Neural progenitor cell (in vitro differentiated cells): ENCODE measurements around the gene ACOXL. TPM values are rescaled to one million over a fixed set of nuclear protein-coding genes. Genes with fewer than 3 reads are reported as not detected.

Experiments
- DNase-seq: peaks from one replicate; pipeline ENCODE4 v3.0.0-alpha.2; 2016; ENCODE audit warnings: low spot score
- H2AFZ ChIP-seq: fragments of 200-600 bp; sonication (generic); replicated peaks from 2 replicates; pipeline ENCODE4 v1.6.1; 2016; ENCODE audit warnings: antibody characterized with exemption
- H3F3A ChIP-seq: fragments of 200-600 bp; sonication (generic); 2 replicates; pipeline ENCODE4 v1.6.1; 2016; ENCODE audit warnings: antibody characterized with exemption, low read depth
- H3K27ac ChIP-seq: fragments of 200-600 bp; sonication (generic); 2 replicates; pipeline ENCODE4 v1.5.1; 2016; ENCODE audit warnings: mild to moderate bottlenecking
- H3K27me3 ChIP-seq: fragments of 200-600 bp; sonication (generic); 2 replicates; pipeline ENCODE4 v1.6.1; 2016; ENCODE audit warnings: mild to moderate bottlenecking, moderate library complexity
- H3K36me3 ChIP-seq: fragments of 200-600 bp; sonication (generic); 2 replicates; pipeline ENCODE4 v1.5.1; 2016
- H3K4me1 ChIP-seq: fragments of 200-600 bp; sonication (generic); 2 replicates; pipeline ENCODE4 v1.6.1; 2016; ENCODE audit warnings: mixed run types
- H3K4me2 ChIP-seq: fragments of 200-600 bp; sonication (generic); 2 replicates; pipeline ENCODE4 v1.6.1; 2016
- H3K4me3 ChIP-seq: fragments of 200-600 bp; sonication (generic); 2 replicates; pipeline ENCODE4 v1.5.1; 2016
- H3K79me2 ChIP-seq: fragments of 200-600 bp; sonication (generic); 2 replicates; pipeline ENCODE4 v1.6.1; 2016; ENCODE audit warnings: low read depth
- H3K9ac ChIP-seq: fragments of 200-600 bp; sonication (generic); 2 replicates; pipeline ENCODE4 v1.6.1; 2016
- H3K9me3 ChIP-seq: fragments of 200-600 bp; sonication (generic); 2 replicates; pipeline ENCODE4 v1.5.1; 2016; ENCODE audit warnings: low read depth
- H4K20me1 ChIP-seq: fragments of 200-600 bp; sonication (generic); 2 replicates; pipeline ENCODE4 v1.6.1; 2016; ENCODE audit warnings: low read depth
- H3K27ac Mint-ChIP-seq: 3 replicates; pipeline ENCODE4 v1.8.0; 2021; ENCODE audit warnings: mixed read lengths
- H3K27me3 Mint-ChIP-seq: 2 replicates; pipeline ENCODE4 v1.8.0; 2022; ENCODE audit warnings: low read depth, mild to moderate bottlenecking, inconsistent platforms, moderate library complexity, mixed read lengths; ENCODE audit not compliant: insufficient read depth
- H3K36me3 Mint-ChIP-seq: 3 replicates; pipeline ENCODE4 v1.8.0; 2021; ENCODE audit warnings: mixed read lengths
- H3K4me1 Mint-ChIP-seq: 3 replicates; pipeline ENCODE4 v1.8.0; 2021; ENCODE audit warnings: mixed read lengths
- H3K4me3 Mint-ChIP-seq: 3 replicates; pipeline ENCODE4 v1.8.0; 2021; ENCODE audit warnings: mild to moderate bottlenecking, moderate library complexity, mixed read lengths
- H3K9me3 Mint-ChIP-seq: 3 replicates; pipeline ENCODE4 v1.8.0; 2020; ENCODE audit warnings: mixed read lengths
- EZH2 ChIP-seq: fragments of 200-600 bp; sonication (generic); IDR thresholded peaks from 2 replicates; pipeline ENCODE4 v1.6.1; 2017; ENCODE audit warnings: antibody characterized with exemption, mild to moderate bottlenecking, moderate library complexity
- EZH2phosphoT487 ChIP-seq: fragments of 200-600 bp; sonication (generic); IDR thresholded peaks from 2 replicates; pipeline ENCODE4 v1.6.1; 2017; ENCODE audit warnings: antibody characterized with exemption
- total RNA-seq: library from RNA; depleted of rRNA; stranded (reverse); fragments of >200 nt; gene quantifications from 2 replicates; pipeline ENCODE4 v1.2.3, GENCODE V29; 2015; ENCODE audit warnings: low replicate concordance
- TF ChIP-seq, protein P1 (sequence below): fragments of 200-600 bp; sonication (generic); IDR thresholded peaks from 2 replicates; pipeline ENCODE4 v1.5.1; 2017; ENCODE audit warnings: antibody characterized with exemption, mild to moderate bottlenecking

Gene ACOXL
- total RNA-seq, 1 donor from 2014 or later = 2.9 TPM

DNA sequence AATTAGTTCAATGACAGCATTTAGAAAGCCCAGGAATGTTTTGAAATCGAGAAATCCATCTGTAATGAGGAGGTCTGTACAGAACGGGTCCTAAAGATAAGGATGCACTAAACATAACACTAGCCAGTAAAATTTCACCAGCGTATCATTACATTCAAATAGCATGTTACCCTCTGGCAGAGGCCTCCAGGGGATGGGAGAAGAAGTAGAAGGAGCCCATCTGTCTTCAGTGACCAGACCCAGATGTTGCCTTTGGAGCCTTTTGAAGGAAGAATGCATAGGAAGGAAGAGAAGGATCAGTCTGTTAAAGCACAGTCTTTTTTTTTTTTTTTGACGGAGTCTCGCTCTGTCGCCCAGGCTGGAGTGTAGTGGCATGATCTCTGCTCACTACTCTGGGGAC lies 302.2 kb downstream of the ACOXL start:
- Histone ChIP-seq H3K36me3 (no peaks in the 10 kb centered on the region), H3K4me3 (no peak overlapping the region), H3K4me1 (peaks cover 14% of the 10 kb centered on the region), H3K9me3 (no peaks in the 10 kb centered on the region), H3F3A (no peaks in the 10 kb centered on the region), H3K27me3 (no peaks in the 10 kb centered on the region), H3K27ac (no peak overlapping the region), H4K20me1 (no peaks in the 10 kb centered on the region), H2AFZ (no peak overlapping the region), H3K79me2 (no peaks in the 10 kb centered on the region), H3K9ac (no peak overlapping the region), H3K4me2 (no peak overlapping the region)
- no peak for DNase-seq
- no peak for TF ChIP-seq EZH2phosphoT487
- TF ChIP-seq EZH2 = no peak
- TF ChIP-seq, protein P1, sequence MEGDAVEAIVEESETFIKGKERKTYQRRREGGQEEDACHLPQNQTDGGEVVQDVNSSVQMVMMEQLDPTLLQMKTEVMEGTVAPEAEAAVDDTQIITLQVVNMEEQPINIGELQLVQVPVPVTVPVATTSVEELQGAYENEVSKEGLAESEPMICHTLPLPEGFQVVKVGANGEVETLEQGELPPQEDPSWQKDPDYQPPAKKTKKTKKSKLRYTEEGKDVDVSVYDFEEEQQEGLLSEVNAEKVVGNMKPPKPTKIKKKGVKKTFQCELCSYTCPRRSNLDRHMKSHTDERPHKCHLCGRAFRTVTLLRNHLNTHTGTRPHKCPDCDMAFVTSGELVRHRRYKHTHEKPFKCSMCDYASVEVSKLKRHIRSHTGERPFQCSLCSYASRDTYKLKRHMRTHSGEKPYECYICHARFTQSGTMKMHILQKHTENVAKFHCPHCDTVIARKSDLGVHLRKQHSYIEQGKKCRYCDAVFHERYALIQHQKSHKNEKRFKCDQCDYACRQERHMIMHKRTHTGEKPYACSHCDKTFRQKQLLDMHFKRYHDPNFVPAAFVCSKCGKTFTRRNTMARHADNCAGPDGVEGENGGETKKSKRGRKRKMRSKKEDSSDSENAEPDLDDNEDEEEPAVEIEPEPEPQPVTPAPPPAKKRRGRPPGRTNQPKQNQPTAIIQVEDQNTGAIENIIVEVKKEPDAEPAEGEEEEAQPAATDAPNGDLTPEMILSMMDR = no peak
- H3K4me3 Mint-ChIP-seq = no peak overlapping the region
- H3K27ac Mint-ChIP-seq = no peak overlapping the region
- no peaks in the 10 kb centered on the region for H3K36me3 Mint-ChIP-seq
- peaks cover 18% of the 10 kb centered on the region for H3K4me1 Mint-ChIP-seq
- peaks cover 4% of the 10 kb centered on the region for H3K27me3 Mint-ChIP-seq
- no peaks in the 10 kb centered on the region for H3K9me3 Mint-ChIP-seq

DNA sequence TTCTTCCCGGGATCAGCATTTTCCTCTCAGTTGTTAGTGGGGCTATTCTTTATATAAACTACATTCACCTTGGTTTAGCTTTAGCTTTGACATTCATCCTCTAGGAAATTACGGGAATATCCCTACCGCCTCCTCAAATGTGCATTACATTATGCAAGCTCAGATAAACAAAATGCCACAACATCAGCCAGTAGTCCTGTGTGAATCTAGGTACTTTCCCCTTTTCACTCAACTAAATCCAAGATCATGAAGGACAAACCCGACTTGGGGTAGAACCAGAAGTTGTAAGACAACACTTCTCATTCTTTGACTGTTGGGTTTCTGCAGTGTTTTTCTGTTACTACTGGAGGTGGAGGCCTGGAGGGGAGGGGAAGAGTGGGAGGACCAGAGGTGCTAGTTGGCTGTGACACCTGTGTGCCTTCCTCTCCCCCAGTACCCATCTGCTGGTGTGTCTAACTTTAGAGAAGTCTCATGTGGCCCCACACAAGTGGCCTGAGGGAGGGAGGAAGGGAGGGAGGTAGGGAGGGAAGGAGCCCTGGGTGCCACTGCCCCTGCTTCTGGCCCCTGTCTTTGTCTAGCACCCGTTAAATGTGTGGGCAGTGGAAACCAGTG lies 303.6 kb downstream of the ACOXL start:
- Histone ChIP-seq H3F3A (no peaks in the 10 kb centered on the region), H3K4me3 (no peak overlapping the region), H3K27me3 (no peaks in the 10 kb centered on the region), H3K4me2 (no peak overlapping the region), H3K9me3 (no peaks in the 10 kb centered on the region), H3K4me1 (peaks cover 5% of the 10 kb centered on the region), H3K27ac (no peak overlapping the region), H3K36me3 (no peaks in the 10 kb centered on the region), H4K20me1 (no peaks in the 10 kb centered on the region), H2AFZ (no peak overlapping the region), H3K9ac (no peak overlapping the region), H3K79me2 (no peaks in the 10 kb centered on the region)
- H3K27ac Mint-ChIP-seq = no peak overlapping the region
- TF ChIP-seq, protein P1 = no peak
- TF ChIP-seq EZH2 = no peak
- no peak for TF ChIP-seq EZH2phosphoT487
- H3K4me1 Mint-ChIP-seq = peaks cover 17% of the 10 kb centered on the region
- no peaks in the 10 kb centered on the region for H3K36me3 Mint-ChIP-seq
- H3K9me3 Mint-ChIP-seq = no peaks in the 10 kb centered on the region
- peaks cover 4% of the 10 kb centered on the region for H3K27me3 Mint-ChIP-seq
- no peak overlapping the region for H3K4me3 Mint-ChIP-seq
- no peak for DNase-seq

DNA sequence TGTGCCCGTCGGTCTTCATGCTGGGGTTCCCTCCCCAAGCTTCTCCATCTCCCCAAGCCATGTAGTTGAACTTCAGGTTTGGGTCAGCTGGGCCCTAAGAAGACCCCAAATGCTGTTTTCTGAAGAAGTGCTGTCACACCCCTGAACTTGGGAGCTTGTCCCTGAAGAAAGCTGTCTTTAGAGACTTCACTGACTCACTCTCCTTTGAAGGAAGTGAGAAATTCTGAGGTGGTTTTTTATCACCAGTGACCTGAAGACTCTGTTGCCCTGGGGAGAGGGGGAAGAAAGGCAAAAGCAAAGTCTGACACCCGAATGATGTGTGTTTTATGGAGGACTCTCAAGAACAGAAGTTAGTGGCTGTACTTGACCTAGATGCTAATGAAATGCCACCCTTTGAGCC lies 304.8 kb downstream of the ACOXL start:
- Histone ChIP-seq H3K9ac (no peak overlapping the region), H3K27me3 (no peaks in the 10 kb centered on the region), H3K4me1 (peaks cover 11% of the 10 kb centered on the region), H3K27ac (no peak overlapping the region), H3K4me3 (no peak overlapping the region), H3K4me2 (no peak overlapping the region), H3K9me3 (no peaks in the 10 kb centered on the region), H3K79me2 (no peaks in the 10 kb centered on the region), H3K36me3 (no peaks in the 10 kb centered on the region), H3F3A (no peaks in the 10 kb centered on the region), H4K20me1 (no peaks in the 10 kb centered on the region), H2AFZ (no peak overlapping the region)
- no peak overlapping the region for H3K4me3 Mint-ChIP-seq
- TF ChIP-seq, protein P1 = no peak
- TF ChIP-seq EZH2 (no peak), EZH2phosphoT487 (no peak)
- no peak overlapping the region for H3K27ac Mint-ChIP-seq
- DNase-seq = no peak
- H3K27me3 Mint-ChIP-seq = peaks cover 2% of the 10 kb centered on the region
- H3K9me3 Mint-ChIP-seq = no peaks in the 10 kb centered on the region
- H3K4me1 Mint-ChIP-seq = peaks cover 25% of the 10 kb centered on the region
- no peaks in the 10 kb centered on the region for H3K36me3 Mint-ChIP-seq
